Testis (tissue), 2 donors: ENCODE measurements around the gene LGALS13.

Experiments used
- CTCF ChIP-seq, 3 experiments: fragments of 450-650 bp in 2 of 3; fragments of 200-600 bp in 1 of 3; sonication (generic) in 1 of 3; IDR thresholded peaks; one replicate each; pipeline ENCODE4 v1.5.1; 2016 to 2019; ENCODE audit warnings: antibody characterized with exemption in 3 of 3, mild to moderate bottlenecking in 2 of 3, moderate library complexity in 1 of 3
- POLR2A ChIP-seq: fragments of 450-650 bp; IDR thresholded peaks from one replicate; pipeline ENCODE4 v1.6.1; 2017; ENCODE audit warnings: antibody characterized with exemption, mild to moderate bottlenecking, moderate library complexity

GRCh38 chr19:39587496-39587895 is 14.8 kb upstream of the LGALS13 start:
- TF ChIP-seq POLR2A (no peak), CTCF (IDR thresholded peaks at IDR 0.05) (no peak)
